ENCODE results near the gene BCDIN3D. TPM values are rescaled to one million over a fixed set of nuclear protein-coding genes. Genes with fewer than 3 reads are reported as not detected.
"Not testable (repeated sequence)": the region's sequence is repeated elsewhere in the genome, so short reads cannot be mapped to it uniquely, and the experiment has no call there.

The BCDIN3D gene
- total RNA-seq, 1 donor = 3.5 TPM

- TF ChIP-seq CTCF (IDR thresholded peaks at IDR 0.05; ENCODE audit: insufficient read depth, low read depth, low read length) = no peak
- no peak overlapping the region for H3K4me3 ChIP-seq (ENCODE audit: low read depth, low read length)
- no peak for DNase-seq (ENCODE audit: low read depth)
Observed at GRCh38 chr12:49875115-49875720, 32.3 kb upstream of the BCDIN3D start.

GRCh38 chr12:49874142-49874897, 31.4 kb upstream of the BCDIN3D start:
- DNase-seq (ENCODE audit: low read depth) = peak; percentile 86
- TF ChIP-seq CTCF (IDR thresholded peaks at IDR 0.05; ENCODE audit: insufficient read depth, low read depth, low read length) = no peak
- H3K4me3 ChIP-seq (ENCODE audit: low read depth, low read length) = no peak overlapping the region

- DNase-seq (ENCODE audit: low read depth) = peak; percentile 33
- no peak overlapping the region for H3K4me3 ChIP-seq (ENCODE audit: low read depth, low read length)
- TF ChIP-seq CTCF (IDR thresholded peaks at IDR 0.05; ENCODE audit: insufficient read depth, low read depth, low read length) = no peak
Observed at GRCh38 chr12:49873361-49873934, 30.5 kb upstream of the BCDIN3D start.

- peak; percentile 35 for DNase-seq (ENCODE audit: low read depth)
- H3K4me3 ChIP-seq (ENCODE audit: low read depth, low read length) = no peak overlapping the region
- no peak for TF ChIP-seq CTCF (IDR thresholded peaks at IDR 0.05; ENCODE audit: insufficient read depth, low read depth, low read length)
Observed at GRCh38 chr12:49872781-49873181, 29.9 kb upstream of the BCDIN3D start.

- no peak for DNase-seq (ENCODE audit: low read depth)
- TF ChIP-seq CTCF (IDR thresholded peaks at IDR 0.05; ENCODE audit: insufficient read depth, low read depth, low read length) = no peak
Observed at GRCh38 chr12:49872381-49872780, 29.5 kb upstream of the BCDIN3D start.

GRCh38 chr12:49871811-49872251, 28.9 kb upstream of the BCDIN3D start:
- peak; percentile 43 for DNase-seq (ENCODE audit: low read depth)
- not testable (repeated sequence) for H3K4me3 ChIP-seq (ENCODE audit: low read depth, low read length)

More at GRCh38 chr12:49872381-49872780, 29.5 kb upstream of the BCDIN3D start:
- no peak overlapping the region for H3K4me3 ChIP-seq (ENCODE audit: low read depth, low read length)

GRCh38 chr12:49871263-49871561, 28.3 kb upstream of the BCDIN3D start:
- no peak for DNase-seq (ENCODE audit: low read depth)
- no peak for TF ChIP-seq CTCF (IDR thresholded peaks at IDR 0.05; ENCODE audit: insufficient read depth, low read depth, low read length)
- H3K4me3 ChIP-seq (ENCODE audit: low read depth, low read length) = no peak overlapping the region
